Activated CD4-positive, CD25-positive, alpha-beta regulatory T cell treated with anti-CD3 and anti-CD28 coated beads, Interleukin-2, amount 50 U/mL, for 72 hours (primary cell): ENCODE data around the gene PALLD.
"Not testable (repeated sequence)": the region's sequence is repeated elsewhere in the genome, so short reads cannot be mapped to it uniquely, and the experiment has no call there.

Experiments used
- DNase-seq: peaks from one replicate; pipeline ENCODE4 v3.0.0; 2021

PALLD gene

DNA sequence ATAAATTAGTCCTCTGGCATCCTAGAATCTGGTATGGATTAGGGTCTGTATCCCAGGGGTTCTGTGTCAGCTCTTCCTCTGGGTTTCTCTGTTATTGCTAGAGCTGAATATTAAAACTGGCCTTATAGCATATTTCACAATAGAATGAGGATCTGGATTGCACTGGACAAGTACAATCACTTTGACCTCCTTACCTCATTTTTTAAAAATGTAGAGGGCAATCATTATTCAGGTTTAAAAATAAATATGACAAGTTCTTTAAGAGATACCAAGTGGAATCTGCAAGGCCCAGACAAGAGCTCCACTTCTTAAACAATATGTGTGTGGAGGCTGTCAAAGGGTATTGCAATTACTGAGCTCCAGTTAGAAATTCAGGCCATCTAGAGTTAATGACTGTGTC lies 1.4 kb downstream of the PALLD start:
- no peak for DNase-seq

DNA sequence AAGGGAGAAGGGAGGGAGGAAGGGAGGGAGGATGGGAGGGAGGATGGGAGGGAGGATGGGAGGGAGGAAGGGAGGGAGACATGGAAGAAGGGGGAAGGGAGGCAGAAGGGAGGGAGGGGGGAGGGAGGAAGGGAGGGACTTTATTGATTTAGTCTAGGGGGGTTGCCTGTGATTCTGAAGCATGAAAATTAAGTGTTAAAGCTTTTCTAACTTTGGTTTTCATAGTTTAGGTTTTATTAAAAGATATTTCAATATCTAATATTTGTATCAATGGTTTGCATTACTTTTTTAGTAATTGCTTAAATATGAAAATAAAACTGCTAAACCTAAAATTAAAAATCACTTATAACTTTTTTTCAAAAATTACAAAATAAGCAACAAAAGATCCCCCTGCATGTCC lies 2.4 kb downstream of the PALLD start:
- no peak for DNase-seq

DNA sequence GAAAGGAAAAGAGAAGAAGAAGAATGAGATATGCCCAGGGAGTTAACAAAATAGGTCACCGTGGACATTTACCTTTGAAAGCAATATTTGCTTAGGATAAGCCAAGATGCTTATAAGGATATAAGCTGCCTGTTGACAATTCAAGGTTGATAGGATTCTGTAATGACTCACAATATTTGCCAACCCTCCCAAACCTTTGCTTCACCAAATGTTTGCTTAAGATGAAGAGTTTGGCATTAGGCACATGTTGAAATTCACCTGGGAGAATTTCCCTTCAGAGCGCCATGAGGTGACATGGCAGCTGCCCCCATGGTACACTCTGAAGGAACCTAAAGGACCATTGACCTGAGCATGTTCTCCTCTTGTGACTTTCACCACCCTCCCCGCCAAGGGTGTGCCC lies 4.6 kb downstream of the PALLD start:
- DNase-seq = no peak

DNA sequence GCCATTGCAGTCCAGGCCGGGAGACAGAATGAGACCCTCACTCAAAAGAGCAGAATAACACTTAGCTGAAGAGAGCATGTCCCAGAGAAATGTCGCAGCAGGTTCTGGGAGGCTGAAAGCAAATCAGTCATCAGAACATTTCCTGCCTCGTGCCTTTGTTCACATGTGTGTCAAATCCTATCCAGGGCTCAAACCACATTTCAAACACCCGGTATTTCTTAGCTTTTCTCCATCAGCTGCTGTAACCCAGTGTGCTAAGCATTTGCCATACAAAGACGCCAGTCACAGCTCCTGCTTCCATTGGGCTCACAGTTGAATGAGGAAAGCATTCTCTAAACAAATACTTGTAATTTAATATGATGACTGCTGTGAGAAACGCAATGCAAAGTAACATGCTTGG lies 6.0 kb downstream of the PALLD start:
- DNase-seq = no peak

DNA sequence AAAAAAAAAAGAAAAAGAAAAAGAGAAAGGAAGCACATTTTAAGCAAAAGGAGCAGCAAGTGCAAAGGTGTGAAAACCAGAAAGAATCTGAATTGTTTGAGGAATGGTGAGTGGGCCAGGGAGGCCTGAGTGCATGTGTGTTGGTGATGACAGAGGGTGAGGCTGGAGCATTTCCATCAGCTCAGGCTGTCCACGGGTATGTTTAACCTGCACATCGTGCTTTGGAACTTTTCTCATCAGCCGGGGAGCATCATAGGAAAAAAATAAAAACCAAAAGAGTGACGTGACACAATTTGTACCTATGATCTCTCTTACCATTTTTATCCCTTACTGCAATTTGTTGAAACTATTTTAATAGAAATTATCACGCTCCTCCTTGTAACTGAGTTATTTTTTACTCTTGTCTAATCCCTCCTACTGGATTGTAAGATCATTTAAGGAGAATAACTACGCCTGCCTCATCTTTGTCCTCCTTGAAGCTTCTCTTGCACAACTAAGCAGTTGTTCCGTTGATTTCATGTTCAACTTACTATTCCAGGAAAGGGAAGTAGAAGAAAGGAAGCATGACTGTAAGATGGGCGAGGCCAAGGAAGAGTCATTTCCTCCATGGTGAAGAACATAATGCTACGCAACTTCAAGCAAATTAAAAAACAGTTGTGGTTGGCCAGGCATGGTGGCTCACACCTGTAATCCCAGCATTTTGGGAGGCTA lies 7.0 kb downstream of the PALLD start:
- DNase-seq = no peak

DNA sequence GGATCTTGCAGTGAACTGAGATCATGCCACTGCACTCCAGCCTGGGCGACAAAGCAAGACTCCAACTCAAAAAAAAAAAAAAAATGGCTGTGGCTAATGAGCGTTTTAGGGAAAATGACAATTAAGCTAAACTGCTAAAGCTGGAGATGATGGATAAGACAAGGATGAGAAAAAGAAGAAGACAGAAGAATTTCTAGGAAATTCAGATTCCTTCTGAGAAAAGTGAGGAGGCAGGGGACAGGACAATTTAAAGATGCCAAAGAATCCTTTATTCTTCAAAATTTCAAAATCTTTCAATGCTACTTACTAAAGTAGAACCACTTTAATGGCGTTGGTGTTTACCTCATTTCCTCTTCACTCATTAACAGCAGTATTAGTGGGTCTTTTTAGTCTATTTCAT lies 7.7 kb downstream of the PALLD start:
- no peak for DNase-seq

DNA sequence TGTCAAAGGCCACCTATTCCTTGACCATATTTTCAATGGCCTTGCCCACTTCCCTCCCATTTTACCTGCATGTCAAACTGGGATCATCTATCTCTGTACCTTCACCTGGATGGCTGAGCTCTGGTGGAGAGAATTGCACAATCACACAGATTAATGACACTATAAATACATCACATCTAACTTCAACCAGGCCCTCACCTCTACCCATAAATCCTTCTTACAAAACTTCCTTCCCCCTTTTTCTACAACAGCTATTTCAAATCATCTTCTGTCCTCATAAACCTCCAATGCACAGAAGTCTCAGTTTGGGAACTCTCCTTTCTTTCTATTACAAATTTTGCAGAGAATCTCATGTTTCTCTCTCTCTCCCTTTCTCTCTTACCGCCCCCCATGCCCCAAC lies 9.2 kb downstream of the PALLD start:
- no peak for DNase-seq

DNA sequence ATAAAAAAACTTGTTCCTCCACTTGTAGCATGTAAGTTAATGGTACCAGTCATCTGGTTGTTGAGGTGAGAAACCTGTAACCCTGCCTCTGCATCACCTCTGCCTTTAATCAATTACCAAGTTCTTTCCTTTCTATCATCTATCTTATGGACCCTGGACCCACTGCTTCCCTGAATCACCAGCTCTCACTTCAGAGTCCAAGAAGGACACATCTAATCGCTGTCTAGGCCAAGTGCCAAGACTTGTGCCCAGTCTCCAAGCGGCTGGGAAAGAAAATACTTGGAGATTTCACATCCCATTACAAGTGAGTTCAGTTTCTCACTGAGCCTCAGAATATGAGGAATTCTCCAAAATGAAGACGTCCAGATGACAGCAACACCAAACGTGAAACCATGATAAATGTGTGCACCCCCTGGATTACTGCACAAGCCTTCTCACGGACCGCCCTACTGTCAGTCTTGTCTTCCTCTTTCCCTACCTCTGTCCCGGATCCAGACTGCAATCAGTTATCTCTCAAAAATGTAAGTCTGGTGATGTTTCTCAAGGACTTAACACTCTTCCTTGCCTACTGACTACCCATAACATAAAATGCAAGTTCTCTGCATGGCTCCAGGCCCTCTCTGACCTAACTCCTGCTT lies 10.4 kb downstream of the PALLD start:
- DNase-seq = no peak

DNA sequence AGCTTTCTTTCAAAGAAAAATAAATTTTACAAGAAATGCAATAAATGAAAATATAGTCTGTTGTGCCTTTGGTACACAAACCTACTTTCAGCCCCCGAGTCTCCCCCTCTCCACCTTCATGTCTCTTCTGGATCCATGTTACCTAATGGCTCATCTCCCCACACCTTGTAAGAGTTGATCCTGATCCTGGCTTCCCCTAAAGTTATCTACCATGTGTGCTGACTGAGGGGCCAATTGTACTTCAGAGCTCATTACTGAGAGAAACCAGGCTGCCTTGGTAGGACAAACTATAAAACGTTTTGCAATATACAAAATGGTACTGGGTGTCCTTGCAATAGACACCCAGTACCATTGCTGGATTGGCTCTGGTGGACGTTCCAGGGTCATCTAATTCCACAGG lies 11.8 kb downstream of the PALLD start:
- no peak for DNase-seq

DNA sequence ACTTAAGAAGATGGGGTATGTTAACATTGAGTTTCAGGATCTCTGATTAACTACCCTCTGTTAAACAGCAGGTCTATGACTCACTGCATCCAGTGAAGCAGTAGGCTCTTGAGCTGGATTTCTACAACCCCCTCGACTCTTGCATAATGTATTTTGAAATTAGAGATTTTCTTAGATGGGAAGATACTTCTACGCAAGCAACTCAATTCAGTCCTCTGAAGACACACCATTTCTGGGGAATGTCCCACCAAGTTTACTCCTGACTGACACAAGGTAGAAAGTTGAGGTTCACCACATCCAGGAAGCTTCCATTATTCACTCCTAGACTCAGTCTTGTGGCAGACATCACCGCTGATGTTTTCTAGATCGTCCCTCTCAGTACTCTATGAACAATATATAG lies 12.9 kb downstream of the PALLD start:
- DNase-seq = no peak

DNA sequence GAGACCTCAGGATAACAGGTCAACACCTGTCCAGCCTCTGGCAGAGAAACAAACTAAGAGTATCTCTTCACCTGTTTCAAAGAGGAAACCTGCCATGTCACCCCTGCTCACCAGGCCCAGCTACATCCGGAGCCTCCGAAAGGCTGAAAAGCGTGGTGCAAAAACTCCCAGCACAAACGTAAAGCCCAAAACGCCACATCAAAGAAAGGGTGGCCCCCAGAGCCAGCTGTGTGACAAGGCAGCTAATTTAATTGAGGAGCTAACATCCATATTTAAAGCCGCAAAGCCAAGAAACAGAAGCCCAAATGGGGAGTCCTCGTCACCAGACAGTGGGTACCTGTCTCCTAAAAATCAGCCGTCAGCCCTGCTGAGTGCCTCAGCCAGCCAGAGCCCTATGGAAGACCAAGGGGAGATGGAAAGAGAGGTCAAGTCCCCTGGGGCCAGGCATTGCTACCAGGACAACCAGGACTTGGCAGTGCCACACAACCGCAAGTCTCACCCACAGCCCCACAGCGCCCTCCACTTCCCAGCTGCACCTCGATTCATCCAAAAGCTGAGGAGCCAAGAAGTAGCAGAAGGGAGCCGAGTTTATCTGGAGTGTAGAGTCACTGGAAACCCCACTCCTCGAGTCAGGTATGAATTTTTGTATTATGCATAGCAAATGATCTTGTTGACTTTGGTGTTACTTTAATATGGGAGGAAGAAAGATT lies 15.1 kb downstream of the PALLD start:
- peak; percentile 46 for DNase-seq

DNA sequence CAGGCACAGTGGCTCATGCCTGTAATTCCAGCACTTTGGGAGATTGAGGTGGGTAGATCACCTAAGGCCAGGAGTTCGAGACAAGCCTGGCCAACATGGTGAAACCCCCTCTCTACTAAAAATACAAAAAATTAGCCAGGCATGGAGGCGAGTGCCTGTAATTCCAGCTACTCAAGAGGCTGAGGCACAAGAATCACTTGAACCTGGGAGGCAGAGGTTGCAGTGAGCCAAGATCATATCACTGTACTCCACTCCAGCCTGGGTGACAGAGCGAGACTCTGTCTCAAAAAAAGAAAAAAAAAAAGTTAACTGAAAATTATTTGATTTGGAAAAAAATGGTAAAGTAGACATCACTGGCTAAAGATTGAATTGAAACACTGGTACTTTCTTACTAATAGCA lies 17.0 kb downstream of the PALLD start:
- not testable (repeated sequence) for DNase-seq

DNA sequence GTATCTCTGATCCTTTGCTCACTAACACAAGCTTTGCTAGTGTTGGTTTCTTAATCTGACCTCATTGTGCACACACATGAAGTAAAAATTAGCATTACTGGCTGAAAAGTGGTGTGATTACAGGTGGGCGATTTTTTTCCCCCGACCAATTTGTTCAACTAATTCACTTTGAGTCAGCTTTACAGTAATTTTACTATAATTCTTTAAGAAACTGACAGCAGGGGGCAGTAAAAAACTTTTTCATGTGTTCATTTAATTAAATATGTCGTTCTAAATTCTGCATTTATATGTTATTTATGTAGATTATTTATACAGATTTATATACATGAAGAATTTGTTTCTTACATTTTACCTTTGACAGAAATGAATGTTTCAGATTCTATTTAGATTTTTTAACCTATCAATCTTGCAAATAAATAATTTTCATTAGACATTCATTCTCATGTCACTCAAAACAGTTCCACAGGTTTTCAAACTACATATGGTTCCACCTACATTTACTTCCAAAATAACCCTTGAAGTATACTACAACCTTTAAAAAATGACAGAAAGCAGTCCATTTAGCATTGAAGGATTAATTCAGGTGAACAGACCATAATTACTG lies 17.5 kb downstream of the PALLD start:
- no peak for DNase-seq

DNA sequence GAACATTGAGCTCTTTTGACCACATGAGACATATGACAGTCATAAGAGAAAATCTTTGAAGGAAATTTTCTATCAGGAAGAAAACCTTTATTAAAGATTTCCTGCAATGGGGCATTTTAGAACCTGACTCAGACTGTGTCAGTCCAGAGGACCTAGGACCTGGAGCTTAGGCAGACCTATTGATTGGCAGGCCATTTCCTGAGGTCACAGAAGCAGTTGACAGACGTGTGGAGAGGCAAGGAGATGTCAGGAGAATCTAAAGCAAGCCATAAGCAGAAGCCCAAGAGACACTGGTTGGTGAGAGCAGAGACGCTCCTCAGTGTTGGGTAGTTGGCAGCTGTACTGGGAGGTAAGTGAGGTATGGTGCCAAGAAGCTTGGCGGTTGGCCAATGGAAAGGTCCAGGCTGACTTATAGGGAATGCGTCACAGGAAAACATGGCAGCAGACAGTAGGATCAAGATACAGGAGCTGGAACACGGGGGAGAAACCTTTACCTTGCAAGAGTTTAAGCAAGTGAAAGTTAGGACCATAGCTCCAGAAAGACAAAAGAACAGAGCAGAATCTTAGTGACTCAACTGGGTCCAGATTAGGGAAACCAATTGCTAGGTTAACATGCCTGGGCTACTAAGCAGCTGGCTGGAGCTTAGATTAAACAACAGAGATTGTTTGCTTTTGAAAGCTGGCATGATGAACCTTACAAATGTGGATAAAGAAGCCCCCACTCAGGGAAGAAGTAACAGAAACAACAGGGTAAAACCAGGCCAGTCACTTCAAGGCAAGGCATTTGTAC lies 18.6 kb downstream of the PALLD start:
- DNase-seq = no peak

DNA sequence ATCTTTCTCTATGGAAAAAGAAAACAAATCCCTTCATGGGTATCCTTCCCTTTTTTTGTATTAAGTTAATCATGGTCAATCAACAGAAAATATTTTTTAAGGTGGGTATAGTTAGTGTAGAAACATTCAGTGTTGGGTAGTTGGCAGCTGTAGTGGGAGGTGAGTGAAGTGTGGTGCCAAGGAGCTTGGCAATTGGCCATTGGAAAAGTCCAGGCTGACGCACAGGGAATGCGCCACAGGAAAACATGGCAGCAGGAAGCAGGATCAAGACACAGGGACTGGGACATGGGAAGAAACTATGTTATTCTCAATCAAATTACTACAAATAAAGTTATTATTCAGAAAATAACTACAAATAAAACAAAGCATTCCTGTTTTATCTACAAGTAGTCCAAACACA lies 20.0 kb downstream of the PALLD start:
- DNase-seq = no peak

DNA sequence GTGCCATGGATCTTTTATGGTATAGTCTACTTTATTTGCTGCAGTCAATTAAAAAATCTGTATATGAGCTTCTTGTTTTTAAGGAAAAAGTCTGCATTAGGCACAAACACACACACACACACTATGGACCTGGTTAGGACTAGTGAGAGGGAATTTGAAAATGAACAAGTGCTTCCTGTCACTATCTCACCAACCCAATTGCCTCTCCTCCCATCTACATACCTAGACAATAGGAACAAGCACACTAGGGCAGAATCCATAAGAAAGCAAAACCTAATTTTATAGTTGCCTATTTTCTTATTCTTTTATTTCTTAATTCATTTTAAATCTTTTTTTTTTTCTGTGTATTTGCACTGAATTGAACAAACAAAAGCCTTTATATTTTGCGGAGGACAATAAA lies 22.7 kb downstream of the PALLD start:
- no peak for DNase-seq

DNA sequence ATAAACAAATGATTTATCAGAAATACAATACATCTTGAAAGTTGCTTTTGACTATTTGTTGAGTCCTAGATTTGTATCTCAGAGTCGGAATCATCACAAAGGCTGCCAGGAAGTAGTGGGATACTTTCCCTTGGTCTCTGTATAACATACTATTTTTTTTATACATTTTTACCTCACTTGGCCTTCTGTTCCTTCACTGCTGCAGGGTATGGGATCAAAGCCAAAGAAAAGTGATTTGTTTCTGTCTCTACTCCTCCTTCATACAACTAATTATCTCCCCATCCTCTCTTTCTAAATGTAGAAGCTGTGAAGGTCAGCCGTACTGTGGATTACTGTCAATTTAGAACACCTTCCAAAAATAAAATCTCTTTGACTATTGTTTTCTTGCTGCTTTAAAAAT lies 24.9 kb downstream of the PALLD start:
- DNase-seq = no peak

DNA sequence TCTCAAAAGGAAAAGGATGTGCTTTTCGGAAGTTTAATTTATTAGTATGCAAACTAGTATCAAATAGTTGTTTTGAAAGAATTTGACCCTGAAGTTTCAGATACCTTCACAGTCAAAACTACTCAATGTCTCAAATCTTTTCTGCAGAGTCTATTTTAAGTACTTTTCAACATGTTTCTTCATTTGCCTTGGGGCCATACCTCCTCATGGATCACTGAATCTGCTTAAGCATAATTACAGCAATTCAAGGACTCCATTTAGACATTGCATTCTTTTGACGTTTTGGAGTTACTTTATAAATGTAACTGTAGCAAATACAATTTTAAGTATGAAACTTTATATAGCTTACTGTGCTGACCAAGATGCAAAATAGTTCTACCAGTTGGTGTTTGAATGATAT lies 25.5 kb downstream of the PALLD start:
- no peak for DNase-seq

DNA sequence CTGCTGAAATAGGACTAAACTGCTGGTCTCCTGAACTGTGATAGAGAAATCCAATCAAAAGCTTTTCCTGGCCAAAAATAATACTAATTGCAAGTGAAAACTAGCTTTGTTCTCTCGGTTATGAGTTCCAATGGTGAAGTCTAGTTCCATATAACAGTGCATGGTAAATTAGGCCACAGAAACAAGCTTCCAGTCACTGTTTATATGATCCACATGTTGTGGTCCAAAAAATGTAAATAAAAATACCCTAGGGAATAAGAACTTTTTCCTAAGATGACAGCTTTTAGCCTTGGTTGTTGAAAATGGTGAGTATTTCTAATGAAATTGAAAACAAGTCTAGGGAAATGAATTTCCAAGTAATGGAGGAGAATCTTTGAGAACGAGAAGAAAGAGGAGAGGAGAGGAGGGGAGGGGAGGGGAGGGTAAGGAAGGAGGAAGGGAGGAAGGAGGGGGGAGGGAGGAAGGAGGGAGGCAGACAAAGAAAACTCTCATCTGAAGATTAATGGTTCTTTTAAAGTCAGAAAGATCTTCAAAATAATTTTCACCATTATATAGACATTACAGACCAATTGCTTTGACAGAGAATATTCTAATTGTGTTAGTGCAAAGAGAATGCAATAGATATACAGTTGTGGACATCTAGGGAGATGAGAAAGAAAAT lies 26.1 kb downstream of the PALLD start:
- DNase-seq = no peak

DNA sequence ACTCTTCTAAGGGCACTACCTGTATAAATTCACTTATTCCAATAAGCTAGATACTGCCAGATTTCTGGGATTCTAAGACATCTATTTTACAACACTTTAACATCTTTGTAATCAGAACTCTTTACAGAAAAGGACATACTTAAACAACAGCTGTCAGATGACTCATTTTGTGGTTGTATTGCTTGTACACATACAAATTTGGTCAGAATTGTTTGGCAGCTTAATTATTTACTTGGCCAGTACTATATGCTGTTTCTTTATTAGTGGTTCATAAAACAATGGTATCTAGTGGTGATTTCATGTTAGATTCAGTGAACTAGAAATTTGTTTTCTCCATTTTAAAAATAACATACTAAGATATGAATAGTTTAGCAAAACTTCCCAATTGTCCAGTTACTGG lies 27.2 kb downstream of the PALLD start:
- no peak for DNase-seq

DNA sequence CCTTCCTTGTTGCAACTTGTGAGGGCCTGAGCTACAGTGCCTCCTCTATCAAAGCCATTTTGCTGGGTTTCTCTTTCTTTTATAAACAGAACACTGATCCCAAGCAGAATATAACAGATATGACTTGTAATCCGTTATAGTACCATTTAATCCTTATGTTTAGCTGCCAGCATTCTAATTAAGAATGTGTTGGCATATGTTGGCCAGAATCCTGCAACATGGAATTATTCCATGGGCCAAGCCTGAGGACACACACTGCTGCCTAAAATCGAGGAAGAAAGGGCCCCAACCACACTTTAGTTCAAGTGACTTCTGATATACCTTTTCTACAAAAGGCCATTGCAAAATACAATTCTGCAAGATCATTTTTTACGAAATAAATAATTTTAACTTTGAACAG lies 28.0 kb downstream of the PALLD start:
- DNase-seq = no peak

DNA sequence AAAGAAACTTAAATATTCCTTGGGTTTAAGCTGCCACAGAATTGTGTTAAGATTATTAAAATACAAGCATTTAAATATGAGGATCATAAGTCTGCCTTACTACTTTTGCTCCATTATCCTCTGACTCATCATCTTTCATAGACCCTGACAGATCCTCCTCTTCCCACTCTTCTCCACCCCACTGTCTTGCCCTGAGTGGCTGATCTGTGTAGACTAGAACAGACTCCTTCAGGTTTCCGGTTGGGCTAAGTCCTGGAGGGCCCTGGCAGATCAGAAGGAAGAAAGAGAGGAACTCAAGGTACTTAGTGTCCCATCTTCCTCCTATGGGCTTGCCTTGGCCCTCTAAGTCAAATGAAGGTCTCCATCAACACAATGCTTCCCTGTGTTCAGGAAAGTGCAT lies 30.7 kb downstream of the PALLD start:
- DNase-seq = no peak
